Psoas muscle (tissue), 8 donors: ENCODE data around the gene GNRHR. TPM values are rescaled to one million over a fixed set of nuclear protein-coding genes. Genes with fewer than 3 reads are reported as not detected.

Experiments used
- ATAC-seq, 4 donors: fragments of 200-7000 bp; cut with Tn5 transposase; one replicate each; pipeline ENCODE4 v1.9.1; 2020; ENCODE audit warnings: moderate library complexity in 3 of 4, mild to moderate bottlenecking in 2 of 4
- DNase-seq, 2 donors: peaks; one replicate each; pipeline ENCODE4 v3.0.0-alpha.2; 2020
- H3K27ac ChIP-seq: fragments of 200-600 bp; one replicate; pipeline ENCODE4 v1.8.0; 2022
- H3K27me3 ChIP-seq, 3 donors: fragments of 200-600 bp in 1 of 3; one replicate each; pipeline versions ENCODE4 v1.6.1 to v1.8.0; 2013 to 2022; ENCODE audit warnings: low read length in 2 of 3, mild to moderate bottlenecking in 2 of 3, moderate library complexity in 1 of 3; ENCODE audit not compliant: insufficient read depth in 3 of 3
- H3K36me3 ChIP-seq, 2 donors: fragments of 200-600 bp in 1 of 2; one replicate each; pipeline versions ENCODE4 v1.6.1 to v1.8.0; 2013 to 2022; ENCODE audit warnings: low read depth in 1 of 2, mild to moderate bottlenecking in 1 of 2, moderate library complexity in 1 of 2; ENCODE audit not compliant: insufficient read depth in 1 of 2
- H3K4me1 ChIP-seq: fragments of 200-600 bp; one replicate; pipeline ENCODE4 v1.8.0; 2022
- H3K4me3 ChIP-seq: fragments of 200-600 bp; one replicate; pipeline ENCODE4 v1.8.0; 2022; ENCODE audit warnings: mild to moderate bottlenecking
- H3K9me3 ChIP-seq: fragments of 200-600 bp; one replicate; pipeline ENCODE4 v1.8.0; 2022
- WGBS, 3 donors: extraction: QIAGEN DNeasy Blood & Tissue Kit; methylation state at CpG; one replicate each; pipeline versions ENCODE4 v1.1.6 to v1.1.7; 2013; 5-methylcytosine and 5-hydroxymethylcytosine counted together
- intact Hi-C, 2 donors: fragments of 100-400 bp; cut with DNase I; formaldehyde crosslinking; loops; one replicate each; pipeline versions ENCODE4 v1.11.0 to v1.14.2; 2022
- long read RNA-seq, 2 donors: library from polyadenylated mRNA; unstranded; transcript quantifications; one replicate each; pipeline ENCODE4 v2.0.0, GENCODE V29; 2021
- polyA plus RNA-seq, 3 donors: library from polyadenylated mRNA; stranded (reverse); fragments of 200-250 nt; gene quantifications; one replicate each; pipeline ENCODE4 v1.2.3, GENCODE V29; 2013
- total RNA-seq, 4 donors: library from RNA; stranded (reverse); fragmentation: NEBNext Ultra II Directional in 2 of 4; extraction: Animal tissue kit (Norgen Biotek cat#: 25700) in 2 of 4; gene quantifications; one replicate each; pipeline versions ENCODE4 v1.2.1 to v1.2.4, GENCODE V29; 2021 to 2023
- TF ChIP-seq, protein P1 (sequence below): fragments of 200-600 bp; IDR thresholded peaks from one replicate; pipeline ENCODE4 v1.8.0; 2022; ENCODE audit warnings: antibody characterized with exemption
- donor health status: healthy with polysubstance abuse.
- donor health status: DM: no; HTN: no; CAD: no; lungs with moderate emphysema.
- donor health status: Bipolar disorder and iron deficiency.
- donor health status: healthy.
- donor health status: DM: yes; HTN: yes; CAD: no.
- donor health status: DM: no; HTN: no; CAD: no.
- donor health status: DM: no; HTN: no; CAD: no.
- donor health status: DM: yes; HTN: yes; CAD: no.

GNRHR gene, protein sequence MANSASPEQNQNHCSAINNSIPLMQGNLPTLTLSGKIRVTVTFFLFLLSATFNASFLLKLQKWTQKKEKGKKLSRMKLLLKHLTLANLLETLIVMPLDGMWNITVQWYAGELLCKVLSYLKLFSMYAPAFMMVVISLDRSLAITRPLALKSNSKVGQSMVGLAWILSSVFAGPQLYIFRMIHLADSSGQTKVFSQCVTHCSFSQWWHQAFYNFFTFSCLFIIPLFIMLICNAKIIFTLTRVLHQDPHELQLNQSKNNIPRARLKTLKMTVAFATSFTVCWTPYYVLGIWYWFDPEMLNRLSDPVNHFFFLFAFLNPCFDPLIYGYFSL
- total RNA-seq, result not detected
- polyA plus RNA-seq, result not detected
- long read RNA-seq, donor 1, result 0 reads
- long read RNA-seq, donor 2, result 0 reads

DNA sequence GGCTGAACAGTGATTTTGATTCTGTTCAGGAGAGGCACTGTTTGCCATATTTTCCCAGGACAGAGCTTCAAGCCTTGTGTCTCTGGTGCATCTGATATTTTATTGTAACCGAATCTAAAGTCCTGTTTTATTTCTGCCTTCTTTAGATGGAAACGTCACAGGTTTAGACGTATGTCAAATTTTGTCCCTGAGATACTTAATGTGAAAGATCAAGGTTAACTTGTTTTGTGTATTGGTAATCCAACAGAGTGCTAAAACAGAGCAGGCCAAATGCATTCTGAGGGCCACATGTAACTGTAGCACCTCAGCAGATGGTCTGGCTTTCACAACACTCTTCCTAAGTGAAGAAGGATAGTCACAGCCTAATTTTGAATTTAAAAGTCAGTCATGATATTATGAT is at the start of gene GNRHR:
Gene GNRHR (minus strand): TSS at position 101 of the 400 bp plus-strand sequence. CDS start 53 bp downstream, at position 48.
- ATAC-seq (no peak), DNase-seq (no peak)
- Histone ChIP-seq H3K4me3 (no peak within 1 kb of the TSS), H3K4me1 (no peaks in the 10 kb centered on the region), H3K27ac (no peak within 1 kb of the TSS), H3K27me3 (no peaks in the 10 kb centered on the region), H3K9me3 (no peaks in the 10 kb centered on the region), H3K36me3 (no peaks in the 10 kb centered on the region)
- TF ChIP-seq, protein P1, sequence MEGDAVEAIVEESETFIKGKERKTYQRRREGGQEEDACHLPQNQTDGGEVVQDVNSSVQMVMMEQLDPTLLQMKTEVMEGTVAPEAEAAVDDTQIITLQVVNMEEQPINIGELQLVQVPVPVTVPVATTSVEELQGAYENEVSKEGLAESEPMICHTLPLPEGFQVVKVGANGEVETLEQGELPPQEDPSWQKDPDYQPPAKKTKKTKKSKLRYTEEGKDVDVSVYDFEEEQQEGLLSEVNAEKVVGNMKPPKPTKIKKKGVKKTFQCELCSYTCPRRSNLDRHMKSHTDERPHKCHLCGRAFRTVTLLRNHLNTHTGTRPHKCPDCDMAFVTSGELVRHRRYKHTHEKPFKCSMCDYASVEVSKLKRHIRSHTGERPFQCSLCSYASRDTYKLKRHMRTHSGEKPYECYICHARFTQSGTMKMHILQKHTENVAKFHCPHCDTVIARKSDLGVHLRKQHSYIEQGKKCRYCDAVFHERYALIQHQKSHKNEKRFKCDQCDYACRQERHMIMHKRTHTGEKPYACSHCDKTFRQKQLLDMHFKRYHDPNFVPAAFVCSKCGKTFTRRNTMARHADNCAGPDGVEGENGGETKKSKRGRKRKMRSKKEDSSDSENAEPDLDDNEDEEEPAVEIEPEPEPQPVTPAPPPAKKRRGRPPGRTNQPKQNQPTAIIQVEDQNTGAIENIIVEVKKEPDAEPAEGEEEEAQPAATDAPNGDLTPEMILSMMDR, result no peak
- 74 to 91% (median 89%) methylated on average over 3 of the region's 3 CpGs for WGBS, 3 donors
- intact Hi-C loops, result no loop called here

DNA sequence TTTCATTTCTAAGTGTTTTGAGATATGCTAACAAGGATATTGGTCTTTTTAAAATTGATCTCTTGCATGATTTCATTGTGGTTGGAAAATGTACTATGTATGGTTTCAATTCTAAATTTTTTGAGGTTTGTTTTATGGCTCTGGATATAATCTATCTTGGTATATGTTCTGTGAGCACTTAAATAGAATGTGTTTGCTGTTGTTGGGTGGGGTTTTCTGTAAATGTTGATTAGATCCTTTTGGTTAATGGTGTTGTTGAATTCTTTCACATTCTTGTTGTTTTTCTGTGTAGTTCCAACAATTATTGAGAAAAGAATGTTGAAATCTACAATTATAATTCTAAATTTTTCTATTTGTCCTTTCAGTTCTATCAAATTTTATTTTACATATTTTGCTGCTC is 42.6 kb upstream of the GNRHR start:
- intact Hi-C loops, result no loop called here
- Histone ChIP-seq H3K27ac (no peak overlapping the region), H3K9me3 (no peaks in the 10 kb centered on the region), H3K4me3 (no peak overlapping the region), H3K27me3 (no peaks in the 10 kb centered on the region), H3K4me1 (no peaks in the 10 kb centered on the region), H3K36me3 (no peaks in the 10 kb centered on the region)
- ATAC-seq (no peak), DNase-seq (no peak)
- TF ChIP-seq, protein P1, result no peak

DNA sequence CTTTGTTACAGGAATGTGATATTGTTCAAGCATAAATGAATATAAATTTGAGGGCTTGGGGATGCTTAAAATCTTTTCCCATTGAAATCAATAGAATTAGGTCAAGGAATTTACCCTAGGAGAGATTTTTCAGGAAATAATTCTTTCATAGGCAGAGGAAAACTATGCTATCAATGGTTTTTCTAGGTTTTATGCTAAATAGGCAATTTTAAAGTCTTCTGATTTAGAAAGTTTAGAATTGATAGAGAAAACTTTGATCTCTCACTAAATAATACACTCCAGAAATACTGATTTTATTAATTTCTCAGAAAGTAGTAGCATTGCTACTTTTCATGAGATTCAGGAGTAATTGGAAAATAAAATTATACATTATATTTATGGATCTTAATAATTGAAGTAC is 36.5 kb upstream of the GNRHR start:
- H3K4me3 ChIP-seq, result no peak overlapping the region
- no peaks in the 10 kb centered on the region for H3K27me3 ChIP-seq
- H3K9me3 ChIP-seq, result no peaks in the 10 kb centered on the region
- no peak overlapping the region for H3K27ac ChIP-seq
- no peak for ATAC-seq
- intact Hi-C loops, result no loop called here
- no peaks in the 10 kb centered on the region for H3K36me3 ChIP-seq
- H3K4me1 ChIP-seq, result no peaks in the 10 kb centered on the region
- no peak for DNase-seq
- TF ChIP-seq, protein P1, result no peak

DNA sequence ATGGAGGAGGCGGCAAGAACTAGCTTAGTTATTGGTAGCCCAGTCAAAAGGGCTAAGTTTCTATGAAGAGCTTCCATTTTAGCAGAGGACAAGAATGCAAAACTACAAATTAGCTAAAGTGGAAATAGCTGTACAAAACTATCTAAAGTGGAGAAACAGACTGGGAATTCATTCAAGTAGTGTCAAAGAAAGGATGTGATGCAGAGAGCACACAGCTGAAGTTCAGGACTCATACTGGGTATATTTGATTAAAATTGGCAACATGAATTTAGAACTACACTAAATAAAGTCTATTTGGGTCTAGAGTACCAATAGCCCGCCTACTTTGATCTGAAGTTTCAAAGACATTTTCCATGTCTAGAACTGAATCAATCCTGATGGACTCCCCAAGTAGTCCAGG is 33.1 kb upstream of the GNRHR start:
- WGBS, 3 donors, result 89 to 96% (median 94%) methylated on average over 2 of the region's 2 CpGs
- no peak overlapping the region for H3K27ac ChIP-seq
- TF ChIP-seq, protein P1, result no peak
- intact Hi-C loops, result no loop called here
- no peak overlapping the region for H3K4me3 ChIP-seq
- no peaks in the 10 kb centered on the region for H3K4me1 ChIP-seq
- no peaks in the 10 kb centered on the region for H3K27me3 ChIP-seq
- DNase-seq (no peak), ATAC-seq (no peak)
- no peaks in the 10 kb centered on the region for H3K9me3 ChIP-seq
- no peaks in the 10 kb centered on the region for H3K36me3 ChIP-seq

DNA sequence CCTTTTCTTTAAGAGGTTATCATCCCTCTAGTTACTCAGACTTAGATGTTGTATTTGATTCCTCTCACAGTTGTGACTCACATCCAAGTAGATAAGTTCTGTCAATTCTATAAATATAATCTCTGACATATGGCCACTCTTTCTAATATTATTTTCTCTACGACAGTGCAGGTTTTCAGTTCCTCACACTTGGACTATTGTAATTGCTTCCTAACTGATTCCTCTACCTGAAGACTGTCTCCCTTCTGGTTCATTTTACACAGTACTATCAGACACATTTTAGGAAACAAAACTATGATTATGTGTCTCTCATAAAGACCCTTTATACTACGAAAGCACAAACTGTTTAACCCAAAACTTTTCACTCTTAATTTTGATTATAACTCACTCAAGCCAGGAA is 31.3 kb upstream of the GNRHR start:
- Histone ChIP-seq H3K27me3 (no peaks in the 10 kb centered on the region), H3K27ac (no peak overlapping the region), H3K9me3 (no peaks in the 10 kb centered on the region), H3K36me3 (no peaks in the 10 kb centered on the region), H3K4me1 (no peaks in the 10 kb centered on the region), H3K4me3 (no peak overlapping the region)
- ATAC-seq (no peak), DNase-seq (no peak)
- 63 to 73% (median 66%) methylated on average over 2 of the region's 2 CpGs for WGBS, 3 donors
- TF ChIP-seq, protein P1, result no peak
- intact Hi-C loops, result no loop called here
